Measurements from ENCODE around the gene AZGP1.

GRCh38 chr7:99975782-99976521, at the start of gene AZGP1:
- TF ChIP-seq ISL1 (CRISPR knock-in tag; IDR thresholded peaks at IDR 0.05) (no peak), ESRRG (CRISPR knock-in tag; IDR thresholded peaks at IDR 0.05) (no peak), BACH2 (CRISPR knock-in tag; IDR thresholded peaks at IDR 0.05; ENCODE audit: borderline replicate concordance) (no peak), ZFP3 (CRISPR knock-in tag; IDR thresholded peaks at IDR 0.05) (no peak), ZNF565 (CRISPR knock-in tag; conservative IDR thresholded peaks at IDR 0.05; ENCODE audit: low read depth) (no peak), ARNTL (CRISPR knock-in tag; IDR thresholded peaks at IDR 0.05; ENCODE audit: borderline replicate concordance, low read depth) (no peak), CSDC2 (CRISPR knock-in tag; IDR thresholded peaks at IDR 0.05) (no peak), CSRNP3 (CRISPR knock-in tag; IDR thresholded peaks at IDR 0.05) (no peak), SNAI2 (CRISPR knock-in tag; IDR thresholded peaks at IDR 0.05) (no peak)
- TF ChIP-seq, protein P1, sequence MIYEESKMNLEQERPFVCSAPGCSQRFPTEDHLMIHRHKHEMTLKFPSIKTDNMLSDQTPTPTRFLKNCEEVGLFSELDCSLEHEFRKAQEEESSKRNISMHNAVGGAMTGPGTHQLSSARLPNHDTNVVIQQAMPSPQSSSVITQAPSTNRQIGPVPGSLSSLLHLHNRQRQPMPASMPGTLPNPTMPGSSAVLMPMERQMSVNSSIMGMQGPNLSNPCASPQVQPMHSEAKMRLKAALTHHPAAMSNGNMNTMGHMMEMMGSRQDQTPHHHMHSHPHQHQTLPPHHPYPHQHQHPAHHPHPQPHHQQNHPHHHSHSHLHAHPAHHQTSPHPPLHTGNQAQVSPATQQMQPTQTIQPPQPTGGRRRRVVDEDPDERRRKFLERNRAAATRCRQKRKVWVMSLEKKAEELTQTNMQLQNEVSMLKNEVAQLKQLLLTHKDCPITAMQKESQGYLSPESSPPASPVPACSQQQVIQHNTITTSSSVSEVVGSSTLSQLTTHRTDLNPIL (CRISPR knock-in tag; IDR thresholded peaks at IDR 0.05; ENCODE audit: low read depth): no peak
